Measurements from ENCODE around the gene HDAC10.

HDAC10 gene

DNA sequence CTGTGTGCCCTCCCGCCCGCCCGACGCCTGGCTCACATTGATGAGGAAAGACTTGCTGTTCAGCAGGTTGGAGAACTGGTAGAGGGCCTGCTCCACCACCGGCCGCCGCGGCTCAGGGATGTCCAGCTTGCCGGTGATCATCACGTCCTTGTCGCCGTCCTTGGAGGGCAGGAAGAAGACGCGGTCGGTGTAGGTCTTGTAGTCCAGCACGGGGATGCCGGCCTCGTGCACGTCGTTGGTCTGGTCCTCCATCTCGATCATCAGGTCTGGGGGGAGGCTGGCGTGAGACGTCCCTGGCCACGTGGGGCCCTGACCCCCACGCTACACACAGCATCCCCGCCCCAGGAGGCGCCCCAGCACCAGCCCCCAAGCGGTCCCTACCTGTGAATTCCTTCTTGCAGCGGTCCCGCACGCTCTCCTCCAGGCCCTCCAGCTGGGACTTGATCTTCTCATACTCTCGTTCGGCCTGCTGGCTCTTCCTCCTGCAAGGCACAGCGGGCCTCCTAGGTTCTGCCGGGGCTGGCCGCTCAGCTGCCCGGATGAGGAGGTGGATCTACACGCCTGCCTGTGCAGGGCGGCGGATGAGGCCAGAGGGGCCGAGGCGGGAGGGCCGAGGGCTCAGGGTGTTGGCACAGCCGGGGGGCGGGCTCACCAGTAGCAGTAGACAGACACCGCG, 29.8 kb upstream of the HDAC10 start:
- TF ChIP-seq TAF1 (IDR thresholded peaks at IDR 0.05; ENCODE audit: borderline replicate concordance, insufficient read depth, low read length) (no peak), SIN3A (IDR thresholded peaks at IDR 0.05; ENCODE audit: borderline replicate concordance, insufficient read depth, low read length) (no peak), FOXP2 (optimal IDR thresholded peaks at IDR 0.05; ENCODE audit: borderline replicate concordance, extremely low read depth, extremely low read length, insufficient read depth) (no peak), POLR2AphosphoS5 (IDR thresholded peaks at IDR 0.05; ENCODE audit: low read depth, low read length) (no peak)
- TF ChIP-seq, protein P1, sequence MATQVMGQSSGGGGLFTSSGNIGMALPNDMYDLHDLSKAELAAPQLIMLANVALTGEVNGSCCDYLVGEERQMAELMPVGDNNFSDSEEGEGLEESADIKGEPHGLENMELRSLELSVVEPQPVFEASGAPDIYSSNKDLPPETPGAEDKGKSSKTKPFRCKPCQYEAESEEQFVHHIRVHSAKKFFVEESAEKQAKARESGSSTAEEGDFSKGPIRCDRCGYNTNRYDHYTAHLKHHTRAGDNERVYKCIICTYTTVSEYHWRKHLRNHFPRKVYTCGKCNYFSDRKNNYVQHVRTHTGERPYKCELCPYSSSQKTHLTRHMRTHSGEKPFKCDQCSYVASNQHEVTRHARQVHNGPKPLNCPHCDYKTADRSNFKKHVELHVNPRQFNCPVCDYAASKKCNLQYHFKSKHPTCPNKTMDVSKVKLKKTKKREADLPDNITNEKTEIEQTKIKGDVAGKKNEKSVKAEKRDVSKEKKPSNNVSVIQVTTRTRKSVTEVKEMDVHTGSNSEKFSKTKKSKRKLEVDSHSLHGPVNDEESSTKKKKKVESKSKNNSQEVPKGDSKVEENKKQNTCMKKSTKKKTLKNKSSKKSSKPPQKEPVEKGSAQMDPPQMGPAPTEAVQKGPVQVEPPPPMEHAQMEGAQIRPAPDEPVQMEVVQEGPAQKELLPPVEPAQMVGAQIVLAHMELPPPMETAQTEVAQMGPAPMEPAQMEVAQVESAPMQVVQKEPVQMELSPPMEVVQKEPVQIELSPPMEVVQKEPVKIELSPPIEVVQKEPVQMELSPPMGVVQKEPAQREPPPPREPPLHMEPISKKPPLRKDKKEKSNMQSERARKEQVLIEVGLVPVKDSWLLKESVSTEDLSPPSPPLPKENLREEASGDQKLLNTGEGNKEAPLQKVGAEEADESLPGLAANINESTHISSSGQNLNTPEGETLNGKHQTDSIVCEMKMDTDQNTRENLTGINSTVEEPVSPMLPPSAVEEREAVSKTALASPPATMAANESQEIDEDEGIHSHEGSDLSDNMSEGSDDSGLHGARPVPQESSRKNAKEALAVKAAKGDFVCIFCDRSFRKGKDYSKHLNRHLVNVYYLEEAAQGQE (IDR thresholded peaks at IDR 0.05; ENCODE audit: insufficient read depth in 1 of 2, low read depth in 2 of 2, low read length in 2 of 2): no peak

DNA sequence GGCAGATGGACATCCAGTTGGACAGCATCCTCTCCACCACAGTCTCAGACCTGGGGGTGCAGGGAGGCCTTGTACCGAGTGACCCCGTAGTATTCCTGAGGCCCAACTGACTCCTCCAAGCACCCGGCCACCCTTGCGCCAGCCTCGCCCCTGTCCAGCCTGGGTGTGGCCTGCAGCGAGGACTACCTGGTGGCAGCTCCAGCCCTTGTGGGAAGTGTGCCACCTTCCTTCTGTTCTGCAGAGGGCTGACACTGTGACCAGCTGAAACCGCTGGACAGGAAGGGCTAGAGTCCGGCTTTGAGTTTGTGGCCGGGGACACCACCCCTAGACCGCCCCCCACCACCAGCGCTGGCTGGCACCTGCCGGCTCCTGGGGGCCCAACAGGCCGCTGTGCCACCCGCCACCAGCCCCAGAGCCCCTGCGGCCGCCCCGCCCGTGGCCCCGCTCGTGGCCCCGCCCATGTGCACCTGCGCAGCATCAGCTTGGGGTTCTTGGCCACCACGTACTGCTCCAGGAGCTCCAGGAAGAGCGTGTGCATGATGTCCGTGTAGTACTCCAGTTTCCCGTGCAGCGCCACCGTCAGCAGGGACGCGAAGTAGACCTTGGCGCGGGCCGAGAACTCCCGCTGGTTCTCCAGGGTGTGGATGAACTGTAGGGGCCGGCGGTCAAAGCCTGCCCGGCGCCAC, 29.1 kb upstream of the HDAC10 start:
- no peak for TF ChIP-seq SIN3A (IDR thresholded peaks at IDR 0.05; ENCODE audit: borderline replicate concordance, insufficient read depth, low read length)
- no peak for TF ChIP-seq FOXP2 (optimal IDR thresholded peaks at IDR 0.05; ENCODE audit: borderline replicate concordance, extremely low read depth, extremely low read length, insufficient read depth)
- TF ChIP-seq, protein P1 (IDR thresholded peaks at IDR 0.05; ENCODE audit: insufficient read depth in 1 of 2, low read depth in 2 of 2, low read length in 2 of 2): no peak
- TF ChIP-seq POLR2AphosphoS5 (IDR thresholded peaks at IDR 0.05; ENCODE audit: low read depth, low read length): no peak

DNA sequence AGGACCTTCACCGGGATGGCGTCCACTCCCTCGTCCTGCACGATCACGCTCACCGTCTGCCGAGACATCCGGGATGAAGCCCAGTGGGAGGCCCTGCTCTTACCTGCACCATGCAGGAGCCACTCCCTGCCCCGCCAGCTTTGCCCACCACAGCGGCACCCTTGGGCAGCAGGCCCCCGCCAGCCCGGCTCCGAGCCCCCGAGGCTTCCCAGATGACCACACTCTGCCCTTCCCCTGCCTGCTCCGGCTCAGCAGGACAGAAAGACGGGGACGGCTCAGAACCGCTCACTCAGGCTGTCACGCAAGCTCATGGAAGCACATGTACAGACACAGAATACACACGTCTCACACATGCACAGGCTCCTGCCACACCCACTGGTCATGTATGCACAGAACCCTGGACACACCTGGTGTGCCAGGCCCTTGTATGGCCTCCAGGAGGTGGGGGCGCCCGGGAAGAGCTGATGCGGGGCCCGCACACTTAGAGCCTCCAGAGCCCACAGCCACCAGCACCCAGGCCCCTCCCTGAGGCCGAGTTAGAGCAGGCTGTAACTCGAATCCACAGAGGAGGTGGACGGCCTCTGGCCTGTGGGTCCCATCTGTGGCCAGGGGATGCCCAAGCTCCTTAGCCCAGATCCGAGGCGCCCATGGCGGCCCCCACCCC, 28.0 kb upstream of the HDAC10 start:
- TF ChIP-seq, protein P1 (IDR thresholded peaks at IDR 0.05; ENCODE audit: insufficient read depth in 1 of 2, low read depth in 2 of 2, low read length in 2 of 2): no peak
- TF ChIP-seq TAF1 (IDR thresholded peaks at IDR 0.05; ENCODE audit: borderline replicate concordance, insufficient read depth, low read length) (no peak), POLR2AphosphoS5 (IDR thresholded peaks at IDR 0.05; ENCODE audit: low read depth, low read length) (no peak), SIN3A (IDR thresholded peaks at IDR 0.05; ENCODE audit: borderline replicate concordance, insufficient read depth, low read length) (no peak), FOXP2 (optimal IDR thresholded peaks at IDR 0.05; ENCODE audit: borderline replicate concordance, extremely low read depth, extremely low read length, insufficient read depth) (no peak)

DNA sequence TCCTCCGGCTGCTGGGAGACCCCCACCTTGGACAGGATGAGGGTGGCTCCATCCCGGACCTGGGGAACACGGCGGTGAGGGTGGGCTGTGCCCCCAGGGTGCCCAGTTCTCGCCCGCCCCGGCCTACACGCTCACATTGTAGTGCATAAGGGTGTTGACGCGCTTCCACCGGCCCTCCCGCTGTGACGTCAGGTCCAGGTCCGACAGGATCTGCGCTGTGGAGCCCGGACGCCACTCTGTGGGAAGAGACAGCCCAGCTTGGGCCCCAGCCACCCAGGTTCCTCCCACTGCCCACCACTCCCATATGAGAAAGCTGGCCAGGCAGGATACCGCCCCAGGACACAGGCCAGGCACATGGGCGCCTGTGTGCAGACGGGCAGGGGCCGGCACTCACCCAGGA, 27.4 kb upstream of the HDAC10 start:
- TF ChIP-seq, protein P1 (IDR thresholded peaks at IDR 0.05; ENCODE audit: insufficient read depth in 1 of 2, low read depth in 2 of 2, low read length in 2 of 2): no peak
- TF ChIP-seq TAF1 (IDR thresholded peaks at IDR 0.05; ENCODE audit: borderline replicate concordance, insufficient read depth, low read length) (no peak), FOXP2 (optimal IDR thresholded peaks at IDR 0.05; ENCODE audit: borderline replicate concordance, extremely low read depth, extremely low read length, insufficient read depth) (no peak), SIN3A (IDR thresholded peaks at IDR 0.05; ENCODE audit: borderline replicate concordance, insufficient read depth, low read length) (no peak), POLR2AphosphoS5 (IDR thresholded peaks at IDR 0.05; ENCODE audit: low read depth, low read length) (no peak)
